Measurements from ENCODE around the gene DOCK1.

DOCK1 gene

GRCh38 chr10:127441350-127442219, 536.4 kb downstream of the DOCK1 start:
- H3K4me1 ChIP-seq (ENCODE audit: control insufficient read depth in 1 of 2, insufficient read depth in 1 of 2, low read depth in 1 of 2, low read length in 1 of 2) = no peaks in the 10 kb centered on the region
- TF ChIP-seq CTCF (IDR thresholded peaks at IDR 0.05) = no peak
- no peaks in the 10 kb centered on the region for H3K27me3 ChIP-seq
- H3K27ac ChIP-seq = no peak overlapping the region
- H3K36me3 ChIP-seq = no peaks in the 10 kb centered on the region
- no peak overlapping the region for H3K4me3 ChIP-seq (ENCODE audit: low read depth in 1 of 2, low read length in 1 of 2)
- no peaks in the 10 kb centered on the region for H3K9me3 ChIP-seq

GRCh38 chr10:127442220-127442525, 536.9 kb downstream of the DOCK1 start:
- Histone ChIP-seq H3K27me3 (no peaks in the 10 kb centered on the region), H3K9me3 (no peaks in the 10 kb centered on the region), H3K36me3 (no peaks in the 10 kb centered on the region), H3K4me1 (ENCODE audit: control insufficient read depth in 1 of 2, insufficient read depth in 1 of 2, low read depth in 1 of 2, low read length in 1 of 2) (no peaks in the 10 kb centered on the region), H3K27ac (no peak overlapping the region), H3K4me3 (ENCODE audit: low read depth in 1 of 2, low read length in 1 of 2) (no peak overlapping the region)
- TF ChIP-seq CTCF (IDR thresholded peaks at IDR 0.05) = no peak

GRCh38 chr10:127444155-127444554, 538.9 kb downstream of the DOCK1 start:
- TF ChIP-seq CTCF (IDR thresholded peaks at IDR 0.05) = no peak
- H3K4me3 ChIP-seq (ENCODE audit: low read depth in 1 of 2, low read length in 1 of 2) = no peak overlapping the region

GRCh38 chr10:127447197-127447596, 542.0 kb downstream of the DOCK1 start:
- no peaks in the 10 kb centered on the region for H3K27me3 ChIP-seq
- TF ChIP-seq CTCF (IDR thresholded peaks at IDR 0.05) = no peak
- no peaks in the 10 kb centered on the region for H3K36me3 ChIP-seq

More at GRCh38 chr10:127444155-127444554, 538.9 kb downstream of the DOCK1 start:
- H3K27me3 ChIP-seq = no peaks in the 10 kb centered on the region
- H3K4me1 ChIP-seq (ENCODE audit: control insufficient read depth in 1 of 2, insufficient read depth in 1 of 2, low read depth in 1 of 2, low read length in 1 of 2) = no peaks in the 10 kb centered on the region
- no peak overlapping the region for H3K27ac ChIP-seq
- no peaks in the 10 kb centered on the region for H3K9me3 ChIP-seq
- H3K36me3 ChIP-seq = no peaks in the 10 kb centered on the region

GRCh38 chr10:127449490-127449889, 544.3 kb downstream of the DOCK1 start:
- H3K27ac ChIP-seq = no peak overlapping the region
- no peak overlapping the region for H3K4me3 ChIP-seq (ENCODE audit: low read depth in 1 of 2, low read length in 1 of 2)
- no peaks in the 10 kb centered on the region for H3K36me3 ChIP-seq
- H3K4me1 ChIP-seq (ENCODE audit: control insufficient read depth in 1 of 2, insufficient read depth in 1 of 2, low read depth in 1 of 2, low read length in 1 of 2) = no peaks in the 10 kb centered on the region
- H3K9me3 ChIP-seq = no peaks in the 10 kb centered on the region
- H3K27me3 ChIP-seq = no peaks in the 10 kb centered on the region
- TF ChIP-seq CTCF (IDR thresholded peaks at IDR 0.05) = no peak

More at GRCh38 chr10:127447197-127447596, 542.0 kb downstream of the DOCK1 start:
- no peak overlapping the region for H3K4me3 ChIP-seq (ENCODE audit: low read depth in 1 of 2, low read length in 1 of 2)
- H3K27ac ChIP-seq = no peak overlapping the region
- no peaks in the 10 kb centered on the region for H3K9me3 ChIP-seq
- H3K4me1 ChIP-seq (ENCODE audit: control insufficient read depth in 1 of 2, insufficient read depth in 1 of 2, low read depth in 1 of 2, low read length in 1 of 2) = no peaks in the 10 kb centered on the region
